HL-60 (cell line): ENCODE results near the gene AFAP1.

Experiments
- DNase-seq, 2 experiments: peaks; one replicate each; pipeline ENCODE4 v3.0.0-alpha.2; 2010 to 2020; ENCODE audit warnings: low read depth in 1 of 2, low spot score in 1 of 2
- H3K27ac ChIP-seq: fragments of 250-450 bp; sonication (Bioruptor Pico); replicated peaks from 2 replicates; pipeline ENCODE4 v1.5.1; 2020; ENCODE audit warnings: mild to moderate bottlenecking, moderate library complexity
- H3K27me3 ChIP-seq: fragments of 250-450 bp; sonication (Bioruptor Pico); 2 replicates; pipeline ENCODE4 v1.5.1; 2021; ENCODE audit warnings: mild to moderate bottlenecking, moderate library complexity; ENCODE audit not compliant: insufficient read depth, poor library complexity, severe bottlenecking
- H3K4me3 ChIP-seq: replicated peaks from 2 replicates; pipeline ENCODE4 v1.5.1; 2011; ENCODE audit warnings: mild to moderate bottlenecking, control low read depth, low read length; ENCODE audit not compliant: insufficient read depth
- GABPA ChIP-seq: IDR thresholded peaks from 2 replicates; pipeline ENCODE4 v1.6.1; 2012; ENCODE audit warnings: low read depth
- POLR2AphosphoS5 ChIP-seq: IDR thresholded peaks from 2 replicates; pipeline ENCODE4 v1.6.1; 2012; ENCODE audit warnings: low read depth
- SPI1 ChIP-seq: IDR thresholded peaks from 2 replicates; pipeline ENCODE4 v1.6.1; 2012; ENCODE audit warnings: low read depth, mild to moderate bottlenecking, borderline replicate concordance
- TF ChIP-seq, protein P1 (sequence below): IDR thresholded peaks from 2 replicates; pipeline ENCODE4 v1.6.1; 2012; ENCODE audit warnings: low read depth; ENCODE audit not compliant: insufficient replicate concordance
- TF ChIP-seq, protein P2 (sequence below): IDR thresholded peaks from one replicate; pipeline ENCODE4 v1.5.1; 2011; ENCODE audit warnings: low read length, control low read depth, inconsistent platforms; ENCODE audit not compliant: insufficient read depth

AFAP1 gene

DNA sequence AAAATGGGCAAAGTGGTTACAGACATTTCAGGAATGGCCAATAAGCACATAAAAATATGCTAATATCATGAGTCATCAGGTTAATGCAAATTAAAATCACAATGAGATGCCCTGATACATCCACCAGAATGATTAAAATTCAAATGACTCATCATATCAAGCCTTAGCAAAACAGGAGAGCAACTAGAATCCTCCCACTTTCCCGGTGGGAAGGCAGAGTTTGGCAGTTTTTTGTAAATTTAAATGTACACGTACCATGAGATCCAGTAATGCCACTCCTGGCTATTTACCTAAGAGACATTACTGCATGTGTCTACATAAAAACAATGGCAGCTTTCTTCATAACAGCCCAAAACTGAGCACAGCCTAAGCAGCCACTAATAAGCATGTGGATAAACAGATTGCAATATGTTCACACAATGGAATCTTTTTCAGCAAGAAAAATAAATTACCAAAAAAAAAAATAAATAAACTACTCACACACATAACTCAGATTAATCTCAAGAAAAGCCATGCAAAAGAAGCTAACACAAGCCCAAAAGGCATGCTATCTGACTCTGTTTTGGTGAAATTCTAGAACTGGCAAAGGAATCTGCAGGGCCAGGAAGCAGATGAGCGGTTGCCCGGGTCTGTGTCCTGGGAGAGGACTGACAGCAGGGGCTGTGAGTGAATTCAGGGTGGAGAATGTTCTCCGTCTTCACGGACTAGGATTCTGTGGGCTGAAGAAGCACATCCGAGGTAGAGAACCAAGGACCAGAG, 48.8 kb downstream of the AFAP1 start:
- H3K27ac ChIP-seq: no peak overlapping the region
- no peaks in the 10 kb centered on the region for H3K27me3 ChIP-seq
- no peak overlapping the region for H3K4me3 ChIP-seq
- no peak for DNase-seq
- TF ChIP-seq POLR2AphosphoS5: no peak
- TF ChIP-seq, protein P1, sequence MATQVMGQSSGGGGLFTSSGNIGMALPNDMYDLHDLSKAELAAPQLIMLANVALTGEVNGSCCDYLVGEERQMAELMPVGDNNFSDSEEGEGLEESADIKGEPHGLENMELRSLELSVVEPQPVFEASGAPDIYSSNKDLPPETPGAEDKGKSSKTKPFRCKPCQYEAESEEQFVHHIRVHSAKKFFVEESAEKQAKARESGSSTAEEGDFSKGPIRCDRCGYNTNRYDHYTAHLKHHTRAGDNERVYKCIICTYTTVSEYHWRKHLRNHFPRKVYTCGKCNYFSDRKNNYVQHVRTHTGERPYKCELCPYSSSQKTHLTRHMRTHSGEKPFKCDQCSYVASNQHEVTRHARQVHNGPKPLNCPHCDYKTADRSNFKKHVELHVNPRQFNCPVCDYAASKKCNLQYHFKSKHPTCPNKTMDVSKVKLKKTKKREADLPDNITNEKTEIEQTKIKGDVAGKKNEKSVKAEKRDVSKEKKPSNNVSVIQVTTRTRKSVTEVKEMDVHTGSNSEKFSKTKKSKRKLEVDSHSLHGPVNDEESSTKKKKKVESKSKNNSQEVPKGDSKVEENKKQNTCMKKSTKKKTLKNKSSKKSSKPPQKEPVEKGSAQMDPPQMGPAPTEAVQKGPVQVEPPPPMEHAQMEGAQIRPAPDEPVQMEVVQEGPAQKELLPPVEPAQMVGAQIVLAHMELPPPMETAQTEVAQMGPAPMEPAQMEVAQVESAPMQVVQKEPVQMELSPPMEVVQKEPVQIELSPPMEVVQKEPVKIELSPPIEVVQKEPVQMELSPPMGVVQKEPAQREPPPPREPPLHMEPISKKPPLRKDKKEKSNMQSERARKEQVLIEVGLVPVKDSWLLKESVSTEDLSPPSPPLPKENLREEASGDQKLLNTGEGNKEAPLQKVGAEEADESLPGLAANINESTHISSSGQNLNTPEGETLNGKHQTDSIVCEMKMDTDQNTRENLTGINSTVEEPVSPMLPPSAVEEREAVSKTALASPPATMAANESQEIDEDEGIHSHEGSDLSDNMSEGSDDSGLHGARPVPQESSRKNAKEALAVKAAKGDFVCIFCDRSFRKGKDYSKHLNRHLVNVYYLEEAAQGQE: no peak
- TF ChIP-seq SPI1: no peak
- TF ChIP-seq, protein P2, sequence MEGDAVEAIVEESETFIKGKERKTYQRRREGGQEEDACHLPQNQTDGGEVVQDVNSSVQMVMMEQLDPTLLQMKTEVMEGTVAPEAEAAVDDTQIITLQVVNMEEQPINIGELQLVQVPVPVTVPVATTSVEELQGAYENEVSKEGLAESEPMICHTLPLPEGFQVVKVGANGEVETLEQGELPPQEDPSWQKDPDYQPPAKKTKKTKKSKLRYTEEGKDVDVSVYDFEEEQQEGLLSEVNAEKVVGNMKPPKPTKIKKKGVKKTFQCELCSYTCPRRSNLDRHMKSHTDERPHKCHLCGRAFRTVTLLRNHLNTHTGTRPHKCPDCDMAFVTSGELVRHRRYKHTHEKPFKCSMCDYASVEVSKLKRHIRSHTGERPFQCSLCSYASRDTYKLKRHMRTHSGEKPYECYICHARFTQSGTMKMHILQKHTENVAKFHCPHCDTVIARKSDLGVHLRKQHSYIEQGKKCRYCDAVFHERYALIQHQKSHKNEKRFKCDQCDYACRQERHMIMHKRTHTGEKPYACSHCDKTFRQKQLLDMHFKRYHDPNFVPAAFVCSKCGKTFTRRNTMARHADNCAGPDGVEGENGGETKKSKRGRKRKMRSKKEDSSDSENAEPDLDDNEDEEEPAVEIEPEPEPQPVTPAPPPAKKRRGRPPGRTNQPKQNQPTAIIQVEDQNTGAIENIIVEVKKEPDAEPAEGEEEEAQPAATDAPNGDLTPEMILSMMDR: no peak
- TF ChIP-seq GABPA: no peak

DNA sequence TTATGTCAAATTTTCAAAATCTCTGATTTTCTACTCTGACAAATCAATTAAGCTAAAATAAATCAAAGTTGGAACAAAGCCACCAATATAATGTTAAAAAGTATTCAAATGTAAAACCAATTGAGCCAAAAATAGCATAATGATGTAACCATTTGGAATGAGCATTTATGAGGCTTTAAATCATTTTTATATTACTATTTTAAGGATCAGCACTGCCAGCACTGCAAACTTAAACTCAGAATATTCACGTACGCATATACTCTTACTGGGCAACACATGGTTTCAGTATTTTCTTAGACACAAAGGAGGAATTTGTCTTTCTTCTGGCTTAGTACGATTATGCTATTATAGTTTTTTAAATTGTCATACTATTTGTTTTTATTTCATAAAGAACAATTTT, 52.2 kb downstream of the AFAP1 start:
- no peak for DNase-seq
- no peak overlapping the region for H3K27ac ChIP-seq
- no peaks in the 10 kb centered on the region for H3K27me3 ChIP-seq
- H3K4me3 ChIP-seq: no peak overlapping the region
- TF ChIP-seq GABPA (no peak), POLR2AphosphoS5 (no peak), SPI1 (no peak)
- TF ChIP-seq, protein P2: no peak
- TF ChIP-seq, protein P1: no peak

DNA sequence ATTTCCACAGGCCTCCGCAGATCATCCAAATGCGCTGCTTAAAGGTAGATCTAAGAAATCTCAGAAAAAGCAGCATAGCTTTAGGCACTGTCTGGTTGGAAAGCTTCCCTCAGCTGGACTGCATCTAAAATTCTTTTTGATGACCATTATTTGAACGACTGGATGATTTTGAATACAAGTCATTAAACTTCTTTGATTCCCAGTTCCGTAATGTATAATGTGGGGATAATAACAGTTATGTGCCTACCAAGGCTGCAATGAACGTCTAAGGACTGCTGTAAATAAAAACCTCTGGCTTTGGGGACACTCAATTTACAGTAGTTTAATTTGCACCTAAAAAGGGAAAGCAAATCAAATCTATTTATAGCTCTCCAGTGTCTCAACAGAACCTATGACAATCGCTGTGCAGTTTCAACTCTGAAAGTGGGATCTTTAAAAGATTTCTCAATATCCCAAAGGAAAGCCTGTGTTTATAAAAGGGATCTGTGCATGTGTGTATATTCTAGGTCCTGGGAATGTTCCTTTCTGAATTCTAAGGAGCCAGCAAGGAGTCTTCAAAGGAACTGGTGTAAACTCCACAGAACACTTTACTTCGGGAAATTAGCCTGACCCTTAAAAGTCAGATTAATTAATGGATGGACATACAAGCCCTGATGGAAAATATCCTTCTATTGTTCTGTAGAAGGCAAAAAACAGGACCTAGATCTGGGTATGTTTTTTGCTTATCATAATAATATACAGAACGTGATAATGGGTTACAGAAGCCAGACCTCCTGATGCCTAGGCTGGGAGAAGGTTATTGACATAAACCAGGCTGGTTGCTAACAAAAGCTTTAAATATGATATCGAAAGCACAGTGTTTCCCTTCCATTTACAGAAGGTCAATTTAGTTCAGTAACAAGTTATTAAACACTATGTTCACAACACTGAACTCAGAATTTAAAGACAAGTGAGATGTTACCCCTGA, 53.4 kb downstream of the AFAP1 start:
- H3K4me3 ChIP-seq: no peak overlapping the region
- H3K27ac ChIP-seq: no peak overlapping the region
- no peak for DNase-seq

More for the DNA sequence above, 53.4 kb downstream of the AFAP1 start:
- TF ChIP-seq GABPA (no peak), POLR2AphosphoS5 (no peak), SPI1 (no peak)
- TF ChIP-seq, protein P1: no peak
- TF ChIP-seq, protein P2: no peak
- no peaks in the 10 kb centered on the region for H3K27me3 ChIP-seq
